HFF-Myc (cell line): Measurements from ENCODE around the gene CDRT4.

ENCODE experiments used
- DNase-seq: peaks from one replicate; pipeline ENCODE4 v3.0.0-alpha.2; 2011; ENCODE audit warnings: low read depth; ENCODE audit errors: extremely low read depth
- H3K4me3 ChIP-seq: replicated peaks from 2 replicates; pipeline ENCODE4 v1.5.1; 2011; ENCODE audit warnings: low read depth, mild to moderate bottlenecking, control low read depth, low read length
- CTCF ChIP-seq: IDR thresholded peaks from 2 replicates; pipeline ENCODE4 v1.5.1; 2012; ENCODE audit warnings: mild to moderate bottlenecking, low read depth, low read length, control low read depth; ENCODE audit errors: missing control alignments

CDRT4 gene

GRCh38 chr17:15422392-15422965 lies 44.9 kb downstream of the CDRT4 start:
- TF ChIP-seq CTCF, result no peak
- no peak for DNase-seq
- H3K4me3 ChIP-seq, result no peak overlapping the region

GRCh38 chr17:15418781-15419180 lies 48.6 kb downstream of the CDRT4 start:
- TF ChIP-seq CTCF, result no peak
- DNase-seq, result no peak
- H3K4me3 ChIP-seq, result no peak overlapping the region

- DNase-seq, result no peak
- H3K4me3 ChIP-seq, result no peak overlapping the region
- TF ChIP-seq CTCF, result no peak
Observed at GRCh38 chr17:15414532-15415306, 52.7 kb downstream of the CDRT4 start.

- TF ChIP-seq CTCF, result no peak
- no peak for DNase-seq
- no peak overlapping the region for H3K4me3 ChIP-seq
Observed at GRCh38 chr17:15413101-15413771, 54.2 kb downstream of the CDRT4 start.

- DNase-seq, result no peak
- TF ChIP-seq CTCF, result no peak
- no peak overlapping the region for H3K4me3 ChIP-seq
Observed at GRCh38 chr17:15412606-15413005, 54.8 kb downstream of the CDRT4 start.

- no peak for TF ChIP-seq CTCF
- H3K4me3 ChIP-seq, result no peak overlapping the region
- no peak for DNase-seq
Observed at GRCh38 chr17:15411384-15412198, 55.8 kb downstream of the CDRT4 start.
